ENCODE measurements around the gene EME2. TPM values are rescaled to one million over a fixed set of nuclear protein-coding genes. Genes with fewer than 3 reads are reported as not detected.

Gene EME2
- total RNA-seq, 1 experiment from 2014 or later = 63.6 TPM

DNA sequence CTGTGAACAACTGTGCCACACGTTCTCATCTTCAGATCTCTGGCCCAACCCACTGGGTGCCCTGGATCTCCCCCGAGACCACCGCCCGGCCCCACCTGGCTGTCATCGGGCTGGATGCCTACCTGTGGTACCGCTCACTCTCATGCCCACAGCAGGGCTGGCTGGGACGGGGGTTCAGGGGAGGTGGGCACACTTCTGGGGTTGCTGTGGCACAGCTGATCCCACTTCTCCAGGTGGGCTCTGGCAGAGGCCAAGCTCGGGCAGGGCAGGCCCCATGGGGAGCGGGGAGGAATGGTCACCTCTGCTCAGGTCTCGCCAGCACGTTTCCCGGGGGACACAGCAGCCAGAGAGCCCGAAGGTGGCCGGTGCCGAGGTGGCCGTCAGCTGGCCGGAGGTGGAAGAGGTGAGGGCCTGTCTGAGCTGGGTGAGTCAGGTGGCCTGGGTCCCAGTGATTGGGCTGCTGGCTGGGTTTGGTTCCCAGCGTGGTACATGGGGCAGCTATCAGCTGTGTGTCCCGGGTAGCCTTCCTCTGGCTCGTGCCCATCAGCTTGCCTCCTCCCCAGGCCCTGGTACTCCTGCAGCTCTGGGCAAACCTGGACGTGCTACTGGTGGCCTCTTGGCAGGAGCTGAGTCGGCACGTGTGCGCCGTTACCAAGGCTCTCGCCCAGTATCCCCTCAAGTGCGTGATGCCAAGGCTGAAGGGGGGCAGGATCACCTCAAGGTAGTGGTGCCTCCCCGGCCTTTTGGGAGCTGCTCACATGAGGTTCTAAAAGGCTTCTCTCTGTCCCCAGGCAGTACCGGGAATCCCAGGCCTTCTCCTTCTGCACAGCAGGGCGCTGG, 2.6 kb downstream of the EME2 start:
- Histone ChIP-seq H4K91ac (ENCODE audit: insufficient read length, low read depth, low read length) (no peak overlapping the region), H3K4me1 (ENCODE audit: insufficient read depth, low read length) (no peaks in the 10 kb centered on the region), H3K56ac (ENCODE audit: insufficient read length, low read depth, low read length) (no peak overlapping the region), H3K27ac (ENCODE audit: insufficient read length, low read depth, low read length) (no peak overlapping the region), H3K23me2 (ENCODE audit: insufficient read length, low read depth, low read length, poor library complexity, severe bottlenecking) (peaks cover 9% of the 10 kb centered on the region), H2BK12ac (ENCODE audit: insufficient read length, low read depth, low read length) (no peak overlapping the region), H2AFZ (ENCODE audit: low read length) (no peak overlapping the region), H3K27me3 (ENCODE audit: insufficient read depth, low read length) (no peaks in the 10 kb centered on the region), H4K8ac (replicated peaks; ENCODE audit: insufficient read length, low read depth, low read length) (no peak overlapping the region), H3K4ac (ENCODE audit: low read depth, low read length) (no peak overlapping the region), H2BK20ac (ENCODE audit: low read depth, low read length, poor library complexity, severe bottlenecking) (no peak overlapping the region), H3K79me2 (ENCODE audit: insufficient read depth, low read length) (no peaks in the 10 kb centered on the region; the same call in 1 of the 2 replicates), H3K4me2 (ENCODE audit: insufficient read depth, insufficient read length, low read length) (no peak overlapping the region), H2AK5ac (ENCODE audit: insufficient read length, low read length) (no peak overlapping the region), H2BK15ac (ENCODE audit: low read depth, low read length) (no peak overlapping the region), H3K23ac (ENCODE audit: insufficient read length, low read depth, low read length) (no peak overlapping the region), H3K79me1 (ENCODE audit: insufficient read depth, low read depth, low read length, poor library complexity, severe bottlenecking) (peaks cover 5% of the 10 kb centered on the region), H2BK120ac (ENCODE audit: low read depth, low read length, poor library complexity, severe bottlenecking) (no peak overlapping the region), H2BK5ac (ENCODE audit: insufficient read length, low read length) (no peak overlapping the region), H4K5ac (ENCODE audit: insufficient read length, low read depth, low read length) (no peak overlapping the region), H3K9ac (ENCODE audit: extremely low read depth, insufficient read length, low read length) (no peak overlapping the region), H3K18ac (ENCODE audit: insufficient read length, low read depth, low read length) (no peak overlapping the region), H4K20me1 (ENCODE audit: control insufficient read depth, insufficient read depth, insufficient read length) (no peaks in the 10 kb centered on the region), H3T11ph (ENCODE audit: low read length) (no peak overlapping the region), H3K14ac (ENCODE audit: insufficient read depth, low read length) (no peak overlapping the region), H3K9me3 (ENCODE audit: control insufficient read depth, low read depth, low read length) (no peaks in the 10 kb centered on the region)
- Mint-ChIP-seq H3K27ac (no peak overlapping the region), H3K27me3 (ENCODE audit: low read depth) (no peaks in the 10 kb centered on the region; the same call in 1 of the 2 replicates), H3K9me3 (no peaks in the 10 kb centered on the region), H3K4me1 (peaks cover under 1 to 15% of the 10 kb centered on the region in 2 experiments), H3K36me3 (ENCODE audit: insufficient read depth in 1 of 3, low read depth in 3 of 3) (peaks cover 9 to 41% (median 17%) of the 10 kb centered on the region in 3 experiments; a peak in 6 of 7 replicates), H3K4me3 (peak overlapping the region; percentile 32 to 35; a peak in 2 of 5 replicates)
- TF ChIP-seq, protein P1, sequence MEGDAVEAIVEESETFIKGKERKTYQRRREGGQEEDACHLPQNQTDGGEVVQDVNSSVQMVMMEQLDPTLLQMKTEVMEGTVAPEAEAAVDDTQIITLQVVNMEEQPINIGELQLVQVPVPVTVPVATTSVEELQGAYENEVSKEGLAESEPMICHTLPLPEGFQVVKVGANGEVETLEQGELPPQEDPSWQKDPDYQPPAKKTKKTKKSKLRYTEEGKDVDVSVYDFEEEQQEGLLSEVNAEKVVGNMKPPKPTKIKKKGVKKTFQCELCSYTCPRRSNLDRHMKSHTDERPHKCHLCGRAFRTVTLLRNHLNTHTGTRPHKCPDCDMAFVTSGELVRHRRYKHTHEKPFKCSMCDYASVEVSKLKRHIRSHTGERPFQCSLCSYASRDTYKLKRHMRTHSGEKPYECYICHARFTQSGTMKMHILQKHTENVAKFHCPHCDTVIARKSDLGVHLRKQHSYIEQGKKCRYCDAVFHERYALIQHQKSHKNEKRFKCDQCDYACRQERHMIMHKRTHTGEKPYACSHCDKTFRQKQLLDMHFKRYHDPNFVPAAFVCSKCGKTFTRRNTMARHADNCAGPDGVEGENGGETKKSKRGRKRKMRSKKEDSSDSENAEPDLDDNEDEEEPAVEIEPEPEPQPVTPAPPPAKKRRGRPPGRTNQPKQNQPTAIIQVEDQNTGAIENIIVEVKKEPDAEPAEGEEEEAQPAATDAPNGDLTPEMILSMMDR (conservative IDR thresholded peaks at IDR 0.05) = no peak
- no CpG with 5 or more reads among the region's 30 CpGs for WGBS (ENCODE audit: extremely low coverage, insufficient read length, low lambda C conversion rate)
- DNase-seq = no peak

All from H9 (cell line).